GM06990 (cell line): ENCODE data around the gene GALNT18.

Experiments
- DNase-seq: peaks from one replicate; pipeline ENCODE4 v3.0.0-alpha.2; 2011; ENCODE audit not compliant: insufficient read length; ENCODE audit errors: extremely low read depth
- H3K27me3 ChIP-seq: replicated peaks from 2 replicates; pipeline ENCODE4 v1.6.0; 2011; ENCODE audit warnings: low read length; ENCODE audit not compliant: control insufficient read depth, insufficient read depth
- H3K36me3 ChIP-seq: 2 replicates; pipeline ENCODE4 v1.5.1; 2011; ENCODE audit warnings: low read length; ENCODE audit not compliant: control insufficient read depth, insufficient read depth
- H3K4me3 ChIP-seq: replicated peaks from 2 replicates; pipeline ENCODE4 v1.5.1; 2011; ENCODE audit warnings: low read depth, mild to moderate bottlenecking, control low read depth, low read length
- TF ChIP-seq, protein P1 (sequence below): IDR thresholded peaks from 2 replicates; pipeline ENCODE4 v1.5.1; 2011; ENCODE audit warnings: low read length, control low read depth, mild to moderate bottlenecking, inconsistent platforms; ENCODE audit not compliant: insufficient read depth, poor library complexity, severe bottlenecking

Gene GALNT18

DNA sequence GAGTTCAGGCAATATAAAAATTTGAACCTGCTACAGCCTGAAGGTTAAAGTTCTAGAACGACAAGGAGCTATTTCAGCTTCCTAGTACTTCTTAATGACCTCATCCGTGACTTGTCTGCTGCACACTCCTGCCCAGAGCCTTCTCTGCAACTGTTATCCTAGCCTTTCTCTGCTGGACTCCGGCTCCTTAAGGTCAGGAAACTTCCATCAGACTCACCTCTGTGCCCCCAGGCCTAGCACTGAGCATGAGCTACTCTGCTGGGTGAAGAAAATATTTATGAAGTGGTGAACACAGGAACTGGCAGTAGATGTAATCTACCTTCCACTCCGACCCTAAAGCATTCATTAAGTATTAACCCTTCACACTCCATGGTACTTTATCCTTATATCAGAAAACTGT, 287.2 kb downstream of the GALNT18 start:
- no peaks in the 10 kb centered on the region for H3K36me3 ChIP-seq

DNA sequence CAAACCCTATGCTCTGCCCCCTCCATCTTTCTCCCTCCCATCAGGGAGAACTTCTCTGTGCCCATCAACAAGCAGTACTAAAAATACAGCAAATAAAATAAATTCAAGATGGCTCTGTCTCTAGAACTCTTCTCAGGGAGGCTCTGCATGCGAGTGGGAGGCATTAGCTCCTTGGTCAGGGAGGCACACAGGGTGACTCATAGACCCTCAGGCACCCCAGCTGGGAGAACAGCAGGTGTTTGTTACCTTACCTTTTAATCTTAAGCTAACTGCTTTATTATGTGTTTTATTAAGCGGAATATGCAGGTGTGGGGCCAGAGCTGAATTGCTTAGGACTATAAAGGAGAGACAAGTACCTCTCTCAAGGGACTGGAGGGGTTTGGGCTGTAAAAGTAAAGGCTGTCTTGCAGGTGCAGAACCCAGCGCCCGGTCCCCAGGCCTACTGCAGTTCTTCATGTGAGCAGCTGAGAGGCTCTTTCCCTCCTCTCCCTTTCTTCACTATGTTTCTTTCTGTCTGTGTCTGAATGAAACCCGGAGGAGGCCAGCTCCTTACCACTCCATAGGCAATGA, 289.6 kb downstream of the GALNT18 start:
- no peaks in the 10 kb centered on the region for H3K36me3 ChIP-seq
- H3K27me3 ChIP-seq = no peaks in the 10 kb centered on the region
- H3K4me3 ChIP-seq = no peak overlapping the region
- no peak for DNase-seq
- TF ChIP-seq, protein P1, sequence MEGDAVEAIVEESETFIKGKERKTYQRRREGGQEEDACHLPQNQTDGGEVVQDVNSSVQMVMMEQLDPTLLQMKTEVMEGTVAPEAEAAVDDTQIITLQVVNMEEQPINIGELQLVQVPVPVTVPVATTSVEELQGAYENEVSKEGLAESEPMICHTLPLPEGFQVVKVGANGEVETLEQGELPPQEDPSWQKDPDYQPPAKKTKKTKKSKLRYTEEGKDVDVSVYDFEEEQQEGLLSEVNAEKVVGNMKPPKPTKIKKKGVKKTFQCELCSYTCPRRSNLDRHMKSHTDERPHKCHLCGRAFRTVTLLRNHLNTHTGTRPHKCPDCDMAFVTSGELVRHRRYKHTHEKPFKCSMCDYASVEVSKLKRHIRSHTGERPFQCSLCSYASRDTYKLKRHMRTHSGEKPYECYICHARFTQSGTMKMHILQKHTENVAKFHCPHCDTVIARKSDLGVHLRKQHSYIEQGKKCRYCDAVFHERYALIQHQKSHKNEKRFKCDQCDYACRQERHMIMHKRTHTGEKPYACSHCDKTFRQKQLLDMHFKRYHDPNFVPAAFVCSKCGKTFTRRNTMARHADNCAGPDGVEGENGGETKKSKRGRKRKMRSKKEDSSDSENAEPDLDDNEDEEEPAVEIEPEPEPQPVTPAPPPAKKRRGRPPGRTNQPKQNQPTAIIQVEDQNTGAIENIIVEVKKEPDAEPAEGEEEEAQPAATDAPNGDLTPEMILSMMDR = no peak

More for the DNA sequence above, 287.2 kb downstream of the GALNT18 start:
- no peak overlapping the region for H3K4me3 ChIP-seq
- TF ChIP-seq, protein P1 = no peak
- DNase-seq = no peak
- H3K27me3 ChIP-seq = no peaks in the 10 kb centered on the region

DNA sequence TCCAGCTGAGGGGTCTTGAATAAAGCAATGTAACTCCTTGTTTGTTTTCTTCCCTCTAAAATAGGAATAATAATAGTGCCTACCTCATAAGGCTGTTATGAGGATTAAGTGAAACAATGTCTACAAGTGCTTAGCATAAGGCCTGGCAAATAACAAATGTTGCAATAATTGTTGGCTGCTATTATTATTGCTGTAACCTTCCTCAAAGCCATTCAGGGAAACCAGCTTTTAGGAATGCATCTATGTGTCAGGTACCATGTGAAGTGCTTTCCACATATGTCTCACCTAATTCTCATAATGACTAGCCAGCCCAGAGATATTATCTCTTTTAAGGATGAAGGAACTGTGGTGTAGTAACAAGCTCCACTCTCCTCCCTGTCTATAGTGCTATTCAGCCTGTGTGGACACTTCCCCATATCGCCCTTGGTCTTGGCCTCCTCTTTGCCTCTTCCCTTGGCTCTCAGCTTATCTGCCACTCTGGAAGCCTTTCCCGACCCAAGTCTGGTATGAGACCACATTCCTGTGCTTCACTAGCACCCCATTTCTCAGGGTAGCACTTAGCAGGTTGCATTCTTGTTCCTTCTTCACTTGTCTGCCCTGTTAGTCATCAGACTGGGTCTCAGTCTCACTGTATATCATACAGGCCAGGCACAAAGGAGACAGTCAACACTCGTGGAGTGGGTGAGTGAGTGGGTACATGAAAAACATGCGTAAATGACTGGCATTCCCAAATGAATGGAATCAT, 292.6 kb downstream of the GALNT18 start:
- DNase-seq = no peak
- no peaks in the 10 kb centered on the region for H3K36me3 ChIP-seq
- TF ChIP-seq, protein P1 = no peak
- H3K4me3 ChIP-seq = no peak overlapping the region
- no peaks in the 10 kb centered on the region for H3K27me3 ChIP-seq

DNA sequence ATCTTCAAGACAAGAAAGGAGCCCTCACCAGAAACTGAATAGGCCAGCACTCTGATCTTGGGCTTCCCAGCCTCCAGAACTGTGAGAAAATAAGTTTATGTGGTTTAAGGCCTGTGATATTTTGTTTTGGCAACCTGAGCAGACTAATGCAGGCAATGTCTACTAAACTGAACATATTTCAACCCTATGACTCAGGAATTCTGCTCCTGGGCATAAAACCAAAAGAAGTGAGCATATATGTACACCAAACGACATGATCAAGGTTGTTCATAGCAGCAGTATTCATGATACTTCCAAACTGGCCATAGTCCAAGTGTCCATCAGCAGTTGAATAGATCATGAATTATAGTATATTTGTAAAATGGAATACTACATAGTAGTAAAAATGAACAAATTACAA, 297.7 kb downstream of the GALNT18 start:
- Histone ChIP-seq H3K27me3 (no peaks in the 10 kb centered on the region), H3K4me3 (no peak overlapping the region), H3K36me3 (no peaks in the 10 kb centered on the region)
- no peak for DNase-seq
- TF ChIP-seq, protein P1 = no peak

DNA sequence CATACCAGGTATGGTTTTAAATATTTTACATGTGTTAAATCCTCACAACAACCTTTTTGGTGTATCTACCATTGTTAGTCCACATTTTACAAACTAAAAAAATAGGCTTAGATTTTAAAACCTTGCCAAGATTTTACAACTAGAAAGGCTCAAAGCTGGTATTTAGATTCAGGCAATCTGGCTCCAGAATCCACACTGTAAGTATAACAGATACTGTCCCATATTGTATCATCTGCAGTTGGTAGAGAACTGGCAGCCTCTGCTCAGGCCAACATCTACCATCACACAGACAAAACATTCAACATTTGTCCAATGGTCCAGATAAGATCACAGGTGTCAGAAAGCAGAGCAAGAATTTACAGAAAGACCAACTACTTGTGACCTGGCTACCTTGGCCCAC, 299.7 kb downstream of the GALNT18 start:
- Histone ChIP-seq H3K36me3 (no peaks in the 10 kb centered on the region), H3K4me3 (no peak overlapping the region), H3K27me3 (no peaks in the 10 kb centered on the region)
- no peak for DNase-seq
- TF ChIP-seq, protein P1 = no peak
